Coronary artery (tissue), 2 donors: ENCODE results near the gene HOXA4.
A peak's percentile ranks its signal among the peaks of the same experiment; 100 is the strongest.

ENCODE experiments used
- DNase-seq: peaks from one replicate; pipeline ENCODE4 v3.0.0-alpha.2; 2017; ENCODE audit warnings: low spot score
- H3K27ac ChIP-seq, 2 donors: fragments of 200-600 bp; sonication (generic); one replicate each; pipeline ENCODE4 v1.5.1; 2016 to 2019
- H3K4me3 ChIP-seq: fragments of 200-600 bp; sonication (generic); 2 replicates; pipeline ENCODE4 v1.5.1; 2016; ENCODE audit warnings: mild to moderate bottlenecking, moderate library complexity
- TF ChIP-seq, protein P1 (sequence below): fragments of 200-600 bp; sonication (generic); IDR thresholded peaks from one replicate; pipeline ENCODE4 v1.5.1; 2019; ENCODE audit warnings: antibody characterized with exemption

HOXA4 gene

DNA sequence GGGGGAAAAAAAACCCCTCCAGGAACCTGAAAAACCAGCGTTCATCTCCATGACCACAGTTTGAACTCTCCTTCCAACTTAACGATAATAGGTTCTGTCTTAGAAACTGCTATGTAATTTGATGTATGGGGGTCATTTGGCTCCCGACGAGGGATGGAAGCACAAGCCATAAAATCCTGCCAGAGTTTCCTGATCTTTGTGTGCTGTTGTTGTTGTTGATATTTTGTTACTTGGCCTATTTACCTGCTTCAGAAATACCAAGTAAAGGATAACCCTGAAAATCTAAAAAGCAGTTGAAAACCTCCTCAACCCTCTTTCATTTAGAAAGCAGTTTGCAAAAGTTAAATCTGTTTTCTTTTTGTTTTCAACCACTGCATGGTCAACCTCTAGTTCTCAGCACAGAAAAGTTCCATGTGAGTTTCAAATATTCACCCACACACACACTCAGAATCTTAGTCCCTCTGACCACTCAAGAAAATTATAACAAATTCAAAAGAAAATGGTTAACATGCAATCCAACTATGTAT is 18.7 kb downstream of the HOXA4 start:
- Histone ChIP-seq H3K27ac (peak overlapping the region in 1 of 2 donors; percentile 34), H3K4me3 (no peak overlapping the region)
- no peak for DNase-seq
- TF ChIP-seq, protein P1, sequence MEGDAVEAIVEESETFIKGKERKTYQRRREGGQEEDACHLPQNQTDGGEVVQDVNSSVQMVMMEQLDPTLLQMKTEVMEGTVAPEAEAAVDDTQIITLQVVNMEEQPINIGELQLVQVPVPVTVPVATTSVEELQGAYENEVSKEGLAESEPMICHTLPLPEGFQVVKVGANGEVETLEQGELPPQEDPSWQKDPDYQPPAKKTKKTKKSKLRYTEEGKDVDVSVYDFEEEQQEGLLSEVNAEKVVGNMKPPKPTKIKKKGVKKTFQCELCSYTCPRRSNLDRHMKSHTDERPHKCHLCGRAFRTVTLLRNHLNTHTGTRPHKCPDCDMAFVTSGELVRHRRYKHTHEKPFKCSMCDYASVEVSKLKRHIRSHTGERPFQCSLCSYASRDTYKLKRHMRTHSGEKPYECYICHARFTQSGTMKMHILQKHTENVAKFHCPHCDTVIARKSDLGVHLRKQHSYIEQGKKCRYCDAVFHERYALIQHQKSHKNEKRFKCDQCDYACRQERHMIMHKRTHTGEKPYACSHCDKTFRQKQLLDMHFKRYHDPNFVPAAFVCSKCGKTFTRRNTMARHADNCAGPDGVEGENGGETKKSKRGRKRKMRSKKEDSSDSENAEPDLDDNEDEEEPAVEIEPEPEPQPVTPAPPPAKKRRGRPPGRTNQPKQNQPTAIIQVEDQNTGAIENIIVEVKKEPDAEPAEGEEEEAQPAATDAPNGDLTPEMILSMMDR = no peak

DNA sequence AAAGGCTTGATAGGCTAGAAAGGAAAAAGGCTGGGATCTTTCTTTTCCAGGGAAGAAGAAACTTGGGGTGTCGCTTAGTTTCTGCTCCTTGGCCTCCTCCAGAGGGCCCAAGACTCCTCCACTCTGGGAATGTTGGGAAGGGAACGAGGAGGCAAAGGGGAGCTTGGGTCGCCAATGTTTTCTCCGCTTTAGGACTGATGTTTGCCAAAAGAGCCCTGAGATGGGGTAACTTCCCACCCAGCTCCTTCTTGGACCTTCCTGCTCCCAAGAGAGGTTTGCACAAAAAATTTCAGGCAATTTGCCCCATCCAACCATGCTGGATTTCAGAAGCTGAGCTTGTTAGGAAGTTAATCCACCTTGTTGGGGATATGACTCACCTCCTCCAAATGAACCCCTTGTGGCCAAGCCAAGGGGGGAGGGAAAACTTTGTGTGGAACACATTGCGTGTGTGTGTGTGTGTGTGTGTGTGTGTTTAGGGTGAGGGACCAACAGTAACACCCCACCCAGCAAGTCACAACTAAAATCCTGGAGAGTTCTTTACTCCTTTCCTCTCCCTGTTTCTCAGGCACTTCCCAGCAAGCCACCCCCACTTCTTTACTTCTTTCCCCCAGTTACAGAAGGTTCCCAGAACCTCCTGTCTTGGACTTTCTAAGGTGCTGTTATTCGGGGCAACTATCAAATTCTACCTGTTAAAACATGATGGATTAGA is 19.4 kb downstream of the HOXA4 start:
- TF ChIP-seq, protein P1 = no peak
- no peak overlapping the region for H3K4me3 ChIP-seq
- no peak for DNase-seq
- H3K27ac ChIP-seq = peak overlapping the region in 1 of 2 donors; percentile 34

DNA sequence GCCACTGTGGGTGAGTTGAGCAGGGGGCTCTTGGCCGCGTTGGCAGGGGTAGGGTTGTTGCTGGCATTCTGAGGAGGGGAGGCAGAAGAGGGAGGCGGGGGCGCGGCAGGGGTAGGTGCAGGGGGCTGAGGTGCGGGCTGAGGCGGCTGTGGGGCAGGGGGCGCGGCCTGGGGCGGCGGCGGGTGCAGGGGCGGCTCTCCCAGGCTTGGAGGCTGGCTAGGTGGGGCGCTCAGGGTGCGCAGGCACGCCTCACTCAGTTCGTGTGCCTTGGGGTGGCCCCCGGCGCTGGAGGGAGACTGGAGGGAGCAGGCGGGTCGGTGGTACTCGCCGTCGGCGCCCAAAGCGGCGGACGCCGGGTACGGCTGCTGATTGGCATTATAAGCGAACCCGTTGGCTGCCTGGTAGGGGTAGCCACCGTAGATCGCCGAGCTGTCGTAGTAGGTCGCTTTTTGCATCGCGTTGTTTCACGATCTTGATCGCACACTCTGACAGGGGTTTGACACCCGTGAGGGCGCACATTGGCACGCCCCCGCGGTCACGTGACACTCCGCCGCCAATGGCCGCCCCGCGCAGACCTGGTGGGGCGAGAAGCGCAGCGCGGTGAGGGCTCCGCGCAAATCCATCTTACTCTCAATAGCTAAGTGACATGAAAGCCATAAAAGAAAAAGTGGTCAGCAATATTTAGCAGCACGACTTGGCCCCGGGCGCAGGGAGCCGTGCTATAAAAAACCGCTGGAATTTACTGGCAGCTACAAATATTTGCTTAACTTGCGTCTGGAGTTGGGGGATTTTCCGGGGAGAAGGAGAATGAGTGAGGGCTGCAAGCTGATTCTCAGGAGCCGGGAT is 20.1 kb downstream of the HOXA4 start:
- DNase-seq = no peak
- Histone ChIP-seq H3K27ac (peak overlapping the region in 1 of 2 donors; percentile 43), H3K4me3 (peak overlapping the region; percentile 44)
- TF ChIP-seq, protein P1 = no peak

DNA sequence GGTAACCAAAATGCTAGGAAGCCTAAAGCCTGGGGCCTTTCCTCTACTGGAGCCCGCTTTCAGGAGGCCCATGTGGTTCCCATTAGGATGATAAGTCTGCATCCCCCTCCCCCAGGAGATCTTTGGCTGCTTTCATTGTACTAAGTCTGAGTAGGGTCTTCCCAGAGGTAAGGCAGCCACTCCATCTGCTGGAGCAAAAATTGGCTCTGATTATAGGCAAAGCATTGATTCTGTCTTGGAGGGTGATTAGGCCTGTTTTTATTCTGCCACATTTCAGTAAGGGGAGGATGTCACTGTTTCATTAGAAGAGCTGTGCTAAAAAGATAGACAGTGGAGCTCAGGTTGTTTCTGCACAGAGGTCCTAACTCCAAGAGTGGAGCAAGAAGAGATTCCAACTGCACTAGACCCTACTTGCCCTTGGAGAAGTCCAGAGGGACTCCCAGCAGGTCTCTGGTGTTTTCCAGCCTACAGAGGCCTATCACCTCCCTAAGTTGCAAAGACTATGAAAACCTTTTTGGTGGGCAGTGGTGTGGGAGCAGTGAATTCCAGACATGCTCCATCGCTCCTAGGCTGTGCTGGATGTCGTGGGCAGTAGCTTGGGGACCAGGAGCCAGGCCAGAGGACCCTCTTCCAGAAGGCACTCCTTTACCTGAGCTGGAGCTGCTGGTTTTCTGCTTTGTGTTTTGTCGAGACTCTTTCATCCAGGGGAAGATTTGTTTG is 20.9 kb downstream of the HOXA4 start:
- TF ChIP-seq, protein P1 = no peak
- peak overlapping the region in 1 of 2 donors; percentile 77 for H3K27ac ChIP-seq
- H3K4me3 ChIP-seq = no peak overlapping the region
- DNase-seq = no peak

DNA sequence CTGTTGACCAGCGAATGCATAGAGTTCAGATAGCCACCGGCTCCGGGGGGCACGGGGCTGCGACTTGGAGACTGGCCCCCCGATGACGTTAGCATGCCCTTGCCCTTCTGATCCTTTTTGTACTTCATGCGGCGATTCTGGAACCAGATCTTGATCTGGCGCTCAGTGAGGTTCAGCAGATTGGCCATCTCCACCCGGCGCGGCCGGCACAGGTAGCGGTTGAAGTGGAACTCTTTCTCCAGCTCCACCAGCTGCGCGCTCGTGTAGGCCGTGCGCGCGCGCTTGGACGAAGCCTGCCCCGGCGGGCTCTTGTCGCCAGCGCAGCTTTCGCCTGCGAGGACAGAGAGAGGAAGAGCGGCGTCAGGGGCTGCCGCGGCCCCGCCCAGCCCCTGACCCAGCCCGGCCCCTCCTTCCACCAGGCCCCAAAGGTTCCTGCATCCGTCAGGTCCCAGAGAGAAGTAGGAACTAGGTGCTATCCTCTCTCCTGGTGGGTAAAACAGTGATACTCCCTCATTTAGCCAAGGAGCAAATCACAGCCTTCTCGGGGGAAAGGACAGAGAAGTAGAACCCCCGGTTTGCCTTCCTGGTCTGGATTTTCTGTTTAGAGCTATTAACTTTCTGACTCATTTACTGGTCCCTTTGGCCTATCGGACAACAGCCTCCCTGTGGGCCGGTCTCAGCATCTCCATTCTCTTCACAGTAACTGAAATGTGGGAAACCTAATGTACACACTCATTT is 22.0 kb downstream of the HOXA4 start:
- H3K4me3 ChIP-seq = peak overlapping the region; percentile 49

More for the DNA sequence above, 22.0 kb downstream of the HOXA4 start:
- DNase-seq = no peak
- H3K27ac ChIP-seq = peak overlapping the region in 1 of 2 donors; percentile 77
- TF ChIP-seq, protein P1 = no peak
